Brain microvascular endothelial cell (primary cell): ENCODE data around the gene CATSPERZ.

ENCODE experiments used
- DNase-seq: peaks from one replicate; pipeline ENCODE4 v3.0.0-alpha.2; 2020
- H3K27ac ChIP-seq: fragments of 250-450 bp; sonication (Bioruptor Pico); 2 replicates; pipeline ENCODE4 v1.5.1; 2020; ENCODE audit warnings: mild to moderate bottlenecking, moderate library complexity
- H3K27me3 ChIP-seq: fragments of 250-450 bp; sonication (Bioruptor Pico); replicated peaks from 2 replicates; pipeline ENCODE4 v1.5.1; 2020; ENCODE audit warnings: mild to moderate bottlenecking
- H3K36me3 ChIP-seq: fragments of 250-450 bp; sonication (Bioruptor Pico); replicated peaks from 2 replicates; pipeline ENCODE4 v1.5.1; 2020; ENCODE audit warnings: mild to moderate bottlenecking
- H3K4me3 ChIP-seq: 2 replicates; pipeline ENCODE4 v1.5.1; 2011; ENCODE audit warnings: low read depth, mild to moderate bottlenecking, control low read depth, low read length, moderate library complexity
- in situ Hi-C: cut with HindIII; loops from 2 replicates; pipeline ENCODE4 v1.10.0; 2017; ENCODE audit warnings: low sequenced_read_pairs, low pct_ligation_motif_present
- TF ChIP-seq, protein P1 (sequence below): IDR thresholded peaks from 2 replicates; pipeline ENCODE4 v1.5.1; 2011; ENCODE audit warnings: low read depth, mild to moderate bottlenecking, moderate library complexity, low read length, control low read depth, inconsistent platforms; ENCODE audit errors: missing control alignments

CATSPERZ gene

DNA sequence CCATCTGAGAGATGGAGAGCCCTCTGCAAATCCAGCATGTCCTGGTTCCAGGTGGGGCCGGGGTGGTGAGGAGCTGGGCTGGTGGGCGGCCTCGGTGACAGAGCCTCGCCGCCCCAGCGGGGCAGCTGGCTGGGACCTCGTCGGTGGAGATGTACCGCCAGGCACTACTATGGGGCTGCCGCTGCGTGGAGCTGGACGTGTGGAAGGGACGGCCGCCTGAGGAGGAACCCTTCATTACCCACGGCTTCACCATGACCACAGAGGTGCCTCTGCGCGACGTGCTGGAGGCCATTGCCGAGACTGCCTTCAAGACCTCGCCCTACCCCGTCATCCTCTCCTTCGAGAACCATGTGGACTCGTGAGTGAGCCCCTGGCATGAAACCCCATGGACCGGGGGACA lies 41.8 kb upstream of the CATSPERZ start:
- no peak for DNase-seq
- in situ Hi-C loops, result no loop called here
- H3K36me3 ChIP-seq, result peaks cover 73% of the 10 kb centered on the region
- no peaks in the 10 kb centered on the region for H3K27me3 ChIP-seq
- no peak overlapping the region for H3K27ac ChIP-seq
- no peak overlapping the region for H3K4me3 ChIP-seq
- TF ChIP-seq, protein P1, sequence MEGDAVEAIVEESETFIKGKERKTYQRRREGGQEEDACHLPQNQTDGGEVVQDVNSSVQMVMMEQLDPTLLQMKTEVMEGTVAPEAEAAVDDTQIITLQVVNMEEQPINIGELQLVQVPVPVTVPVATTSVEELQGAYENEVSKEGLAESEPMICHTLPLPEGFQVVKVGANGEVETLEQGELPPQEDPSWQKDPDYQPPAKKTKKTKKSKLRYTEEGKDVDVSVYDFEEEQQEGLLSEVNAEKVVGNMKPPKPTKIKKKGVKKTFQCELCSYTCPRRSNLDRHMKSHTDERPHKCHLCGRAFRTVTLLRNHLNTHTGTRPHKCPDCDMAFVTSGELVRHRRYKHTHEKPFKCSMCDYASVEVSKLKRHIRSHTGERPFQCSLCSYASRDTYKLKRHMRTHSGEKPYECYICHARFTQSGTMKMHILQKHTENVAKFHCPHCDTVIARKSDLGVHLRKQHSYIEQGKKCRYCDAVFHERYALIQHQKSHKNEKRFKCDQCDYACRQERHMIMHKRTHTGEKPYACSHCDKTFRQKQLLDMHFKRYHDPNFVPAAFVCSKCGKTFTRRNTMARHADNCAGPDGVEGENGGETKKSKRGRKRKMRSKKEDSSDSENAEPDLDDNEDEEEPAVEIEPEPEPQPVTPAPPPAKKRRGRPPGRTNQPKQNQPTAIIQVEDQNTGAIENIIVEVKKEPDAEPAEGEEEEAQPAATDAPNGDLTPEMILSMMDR, result no peak

DNA sequence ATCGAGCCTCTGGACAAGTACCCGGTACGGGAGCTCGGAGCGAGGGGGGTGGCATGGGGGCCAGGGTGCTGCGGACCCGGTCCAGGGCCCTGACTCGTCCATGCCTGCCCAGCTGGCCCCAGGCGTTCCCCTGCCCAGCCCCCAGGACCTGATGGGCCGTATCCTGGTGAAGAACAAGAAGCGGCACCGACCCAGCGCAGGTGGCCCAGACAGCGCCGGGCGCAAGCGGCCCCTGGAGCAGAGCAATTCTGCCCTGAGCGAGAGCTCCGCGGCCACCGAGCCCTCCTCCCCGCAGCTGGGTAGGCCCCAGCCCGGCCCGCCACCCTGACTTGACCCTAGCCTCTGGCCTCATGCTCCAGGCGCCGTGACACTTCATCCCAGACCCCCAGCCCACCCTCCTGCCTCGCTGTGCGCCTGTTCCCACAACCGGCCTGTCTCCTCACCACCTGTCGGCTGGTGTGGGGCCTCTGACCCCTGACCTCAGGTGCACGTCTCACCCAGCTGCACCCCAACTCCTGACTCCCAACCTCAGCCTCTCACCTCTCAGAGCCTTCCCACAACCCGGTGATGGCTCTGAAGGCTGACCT lies 41.1 kb upstream of the CATSPERZ start:
- TF ChIP-seq, protein P1, result no peak
- in situ Hi-C loops, result no loop called here
- DNase-seq, result no peak
- no peak overlapping the region for H3K27ac ChIP-seq
- H3K27me3 ChIP-seq, result no peaks in the 10 kb centered on the region
- H3K36me3 ChIP-seq, result peaks cover 79% of the 10 kb centered on the region
- no peak overlapping the region for H3K4me3 ChIP-seq

DNA sequence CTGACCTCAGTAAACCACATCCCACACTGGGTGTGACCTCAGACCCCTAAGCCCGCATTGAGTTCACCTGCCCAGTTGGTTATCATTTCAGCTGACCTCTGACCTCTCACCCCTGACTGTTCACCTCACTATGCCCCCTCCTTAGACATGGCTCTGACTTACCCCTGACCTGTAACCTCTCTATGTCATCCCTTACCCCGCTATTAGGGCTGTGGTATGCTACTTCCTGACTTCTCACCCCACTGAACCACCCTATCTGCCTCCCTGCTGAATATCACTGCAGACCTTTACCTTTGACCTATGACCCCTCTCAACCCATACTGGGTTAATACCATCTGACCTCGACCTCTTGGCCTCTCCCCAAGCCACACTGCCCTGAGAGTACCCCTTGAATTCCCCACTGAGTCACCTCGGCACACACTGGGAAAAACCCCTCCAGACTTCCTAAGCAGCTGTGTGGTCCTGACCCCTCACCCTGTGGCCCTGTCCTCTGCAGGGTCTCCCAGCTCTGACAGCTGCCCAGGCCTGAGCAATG lies 40.6 kb upstream of the CATSPERZ start:
- Histone ChIP-seq H3K27me3 (no peaks in the 10 kb centered on the region), H3K4me3 (no peak overlapping the region), H3K36me3 (peaks cover 84% of the 10 kb centered on the region), H3K27ac (no peak overlapping the region)
- TF ChIP-seq, protein P1, result no peak
- DNase-seq, result no peak
- in situ Hi-C loops, result no loop called here

DNA sequence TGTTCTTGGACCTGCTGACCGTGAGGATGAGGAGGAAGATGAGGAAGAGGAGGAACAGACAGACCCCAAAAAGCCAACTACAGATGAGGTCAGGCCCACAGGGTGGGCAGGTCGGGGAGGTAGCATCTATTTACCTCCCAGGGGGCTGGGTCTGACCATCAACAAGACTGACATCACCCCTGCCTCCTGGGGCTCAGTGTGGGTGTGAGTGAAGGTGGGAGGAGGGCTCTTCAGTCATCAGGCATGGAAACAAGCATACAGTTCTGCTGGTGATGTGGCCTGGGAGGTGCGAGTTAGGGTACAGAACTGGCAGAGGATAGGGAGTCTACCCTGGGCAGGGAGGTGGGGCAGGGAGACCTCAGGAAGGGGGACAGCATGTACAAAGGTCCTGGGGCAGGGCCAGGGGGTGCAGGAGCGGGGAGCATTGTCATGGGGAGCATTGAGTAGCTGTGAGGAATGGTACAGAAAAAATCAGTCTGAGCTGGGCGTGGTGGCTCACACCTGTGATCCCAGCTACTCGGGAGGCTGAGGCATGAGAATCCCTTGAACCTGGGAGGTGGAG lies 39.9 kb upstream of the CATSPERZ start:
- in situ Hi-C loops, result no loop called here
- TF ChIP-seq, protein P1, result no peak
- Histone ChIP-seq H3K4me3 (no peak overlapping the region), H3K27me3 (no peaks in the 10 kb centered on the region), H3K36me3 (peaks cover 79% of the 10 kb centered on the region), H3K27ac (no peak overlapping the region)
- DNase-seq, result no peak

DNA sequence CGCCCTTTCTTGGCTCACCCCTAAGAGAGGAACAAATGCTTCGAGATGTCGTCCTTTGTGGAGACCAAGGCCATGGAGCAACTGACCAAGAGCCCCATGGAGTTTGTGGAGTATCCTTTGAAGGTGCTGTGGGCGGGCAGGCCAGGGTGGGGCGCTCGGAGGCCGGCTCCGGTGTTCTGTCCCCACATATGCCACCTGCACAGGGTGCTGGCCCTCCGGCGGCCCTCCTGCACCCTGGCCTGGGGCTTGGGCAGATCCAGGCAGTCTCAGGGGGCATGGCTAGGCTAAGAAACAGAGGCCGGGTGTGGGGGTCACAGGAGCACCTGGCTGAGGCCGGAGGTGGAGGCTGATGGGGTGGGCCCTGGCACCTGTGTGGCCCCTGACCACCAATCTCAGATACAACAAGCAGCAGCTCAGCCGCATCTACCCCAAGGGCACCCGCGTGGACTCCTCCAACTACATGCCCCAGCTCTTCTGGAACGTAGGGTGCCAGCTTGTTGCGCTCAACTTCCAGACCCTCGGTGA lies 38.5 kb upstream of the CATSPERZ start:
- peaks cover 79% of the 10 kb centered on the region for H3K36me3 ChIP-seq
- H3K27ac ChIP-seq, result no peak overlapping the region
- no peaks in the 10 kb centered on the region for H3K27me3 ChIP-seq
- TF ChIP-seq, protein P1, result no peak
- DNase-seq, result no peak
- in situ Hi-C loops, result no loop called here
- no peak overlapping the region for H3K4me3 ChIP-seq
